Measurements from ENCODE around the gene C1orf56.

DNA sequence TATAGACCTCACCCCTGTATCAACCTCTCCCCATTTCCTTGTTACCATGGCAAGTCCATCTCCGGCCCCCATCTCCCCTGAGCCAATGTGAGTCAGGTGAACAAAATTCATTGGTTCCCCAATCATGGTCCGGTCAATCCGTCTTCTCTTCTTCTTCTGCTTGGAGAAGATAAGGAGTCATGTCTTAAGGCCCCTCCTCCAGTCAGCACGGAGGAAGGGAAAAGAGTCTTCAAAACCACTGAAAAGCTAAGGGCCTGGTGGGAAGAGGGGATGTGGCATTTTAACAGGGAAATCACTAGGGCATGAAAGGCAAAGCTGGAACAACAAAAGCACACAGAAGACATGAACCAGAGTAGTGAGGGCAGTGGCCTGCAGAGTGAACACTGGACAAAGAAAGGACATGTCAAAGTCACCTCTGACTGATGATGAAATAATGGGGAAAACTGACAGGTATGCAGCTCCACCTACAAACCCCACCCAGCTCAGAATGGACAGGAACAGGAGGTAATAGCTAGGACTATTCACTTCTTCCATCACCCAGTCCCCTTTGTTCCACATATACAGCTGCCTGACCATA, 7.5 kb downstream of the C1orf56 start:
- TF ChIP-seq, protein P1, sequence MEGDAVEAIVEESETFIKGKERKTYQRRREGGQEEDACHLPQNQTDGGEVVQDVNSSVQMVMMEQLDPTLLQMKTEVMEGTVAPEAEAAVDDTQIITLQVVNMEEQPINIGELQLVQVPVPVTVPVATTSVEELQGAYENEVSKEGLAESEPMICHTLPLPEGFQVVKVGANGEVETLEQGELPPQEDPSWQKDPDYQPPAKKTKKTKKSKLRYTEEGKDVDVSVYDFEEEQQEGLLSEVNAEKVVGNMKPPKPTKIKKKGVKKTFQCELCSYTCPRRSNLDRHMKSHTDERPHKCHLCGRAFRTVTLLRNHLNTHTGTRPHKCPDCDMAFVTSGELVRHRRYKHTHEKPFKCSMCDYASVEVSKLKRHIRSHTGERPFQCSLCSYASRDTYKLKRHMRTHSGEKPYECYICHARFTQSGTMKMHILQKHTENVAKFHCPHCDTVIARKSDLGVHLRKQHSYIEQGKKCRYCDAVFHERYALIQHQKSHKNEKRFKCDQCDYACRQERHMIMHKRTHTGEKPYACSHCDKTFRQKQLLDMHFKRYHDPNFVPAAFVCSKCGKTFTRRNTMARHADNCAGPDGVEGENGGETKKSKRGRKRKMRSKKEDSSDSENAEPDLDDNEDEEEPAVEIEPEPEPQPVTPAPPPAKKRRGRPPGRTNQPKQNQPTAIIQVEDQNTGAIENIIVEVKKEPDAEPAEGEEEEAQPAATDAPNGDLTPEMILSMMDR (IDR thresholded peaks at IDR 0.05), result no peak
- TF ChIP-seq POLR2A (IDR thresholded peaks at IDR 0.05), result no peak
